ENCODE results near the gene MCTP1.

GRCh38 chr5:95317687-95318086 is 32.8 kb upstream of the MCTP1 start:
- TF ChIP-seq GATA2 (IDR thresholded peaks at IDR 0.05; ENCODE audit: low read depth, low read length) (no peak), GATA3 (IDR thresholded peaks at IDR 0.05; ENCODE audit: low read depth, low read length) (no peak)
